Renal cortex interstitium (tissue), 15 donors: ENCODE measurements around the gene C17orf100. TPM values are rescaled to one million over a fixed set of nuclear protein-coding genes. Genes with fewer than 3 reads are reported as not detected.

Source experiments
- DNase-seq, 11 donors: peaks; one replicate each; pipeline ENCODE4 v3.0.0-alpha.2; 2013; ENCODE audit warnings: low read depth in 9 of 11, low spot score in 4 of 11; ENCODE audit errors: extremely low read depth in 1 of 11
- long read RNA-seq, 16 experiments: transcript quantifications; one replicate each; lab custom pipeline, GENCODE V29; 2026
- polyA plus RNA-seq, 3 donors: library from polyadenylated mRNA; unstranded; fragments of 120-200 nt; gene quantifications; one replicate each; pipeline ENCODE4 v1.2.1, GENCODE V29; 2013; ENCODE audit not compliant: insufficient read length in 3 of 3

Gene C17orf100
- polyA plus RNA-seq: 10 to 100 TPM; 10.3 to 11.3 (median 11.2) TPM
- long read RNA-seq, donor 1, transcript C17orf100-201 (1 exons, 1,756 nt): major isoform, 13 of 13 reads
- long read RNA-seq, donor 1, partial matches to known transcripts: 0 of 13 reads
- long read RNA-seq, donor 1, other reads (novel, unspliced or antisense): 0 of 13 reads
- long read RNA-seq, donor 2, transcript C17orf100-201 (1 exons, 1,756 nt): major isoform, 12 of 12 reads
- long read RNA-seq, donor 2, partial matches to known transcripts: 0 of 12 reads
- long read RNA-seq, donor 2, other reads (novel, unspliced or antisense): 0 of 12 reads
- long read RNA-seq, donor 3, transcript C17orf100-201 (1 exons, 1,756 nt): major isoform, 21 of 21 reads
- long read RNA-seq, donor 3, partial matches to known transcripts: 0 of 21 reads
- long read RNA-seq, donor 3, other reads (novel, unspliced or antisense): 0 of 21 reads
- long read RNA-seq, donor 4, transcript C17orf100-201 (1 exons, 1,756 nt): major isoform, 5 of 5 reads
- long read RNA-seq, donor 4, partial matches to known transcripts: 0 of 5 reads
- long read RNA-seq, donor 4, other reads (novel, unspliced or antisense): 0 of 5 reads
- long read RNA-seq, donor 5: 0 reads
- long read RNA-seq, donor 6, transcript C17orf100-201 (1 exons, 1,756 nt): major isoform, 9 of 9 reads
- long read RNA-seq, donor 6, partial matches to known transcripts: 0 of 9 reads
- long read RNA-seq, donor 6, other reads (novel, unspliced or antisense): 0 of 9 reads
- long read RNA-seq, donor 7, transcript C17orf100-201 (1 exons, 1,756 nt): major isoform, 10 of 10 reads
- long read RNA-seq, donor 7, partial matches to known transcripts: 0 of 10 reads
- long read RNA-seq, donor 7, other reads (novel, unspliced or antisense): 0 of 10 reads
- long read RNA-seq, donor 8: 0 reads
- long read RNA-seq, donor 9, transcript C17orf100-201 (1 exons, 1,756 nt): major isoform, 9 of 9 reads
- long read RNA-seq, donor 9, partial matches to known transcripts: 0 of 9 reads
- long read RNA-seq, donor 9, other reads (novel, unspliced or antisense): 0 of 9 reads
- long read RNA-seq, donor 10, transcript C17orf100-201 (1 exons, 1,756 nt): major isoform, 8 of 8 reads
- long read RNA-seq, donor 10, partial matches to known transcripts: 0 of 8 reads
- long read RNA-seq, donor 10, other reads (novel, unspliced or antisense): 0 of 8 reads
- long read RNA-seq, donor 11, transcript C17orf100-201 (1 exons, 1,756 nt): major isoform, 9 of 9 reads
- long read RNA-seq, donor 11, partial matches to known transcripts: 0 of 9 reads
- long read RNA-seq, donor 11, other reads (novel, unspliced or antisense): 0 of 9 reads
- long read RNA-seq, donor 12, transcript C17orf100-201 (1 exons, 1,756 nt): major isoform, 6 of 6 reads
- long read RNA-seq, donor 12, partial matches to known transcripts: 0 of 6 reads
- long read RNA-seq, donor 12, other reads (novel, unspliced or antisense): 0 of 6 reads
- long read RNA-seq, donor 13: 0 reads
- long read RNA-seq, donor 14, transcript C17orf100-201 (1 exons, 1,756 nt): major isoform, 12 of 12 reads
- long read RNA-seq, donor 14, partial matches to known transcripts: 0 of 12 reads
- long read RNA-seq, donor 14, other reads (novel, unspliced or antisense): 0 of 12 reads
- long read RNA-seq, donor 15, transcript C17orf100-201 (1 exons, 1,756 nt): major isoform, 10 of 10 reads
- long read RNA-seq, donor 15, partial matches to known transcripts: 0 of 10 reads
- long read RNA-seq, donor 15, other reads (novel, unspliced or antisense): 0 of 10 reads
- long read RNA-seq, donor 16, transcript C17orf100-201 (1 exons, 1,756 nt): major isoform, 26 of 33 reads
- long read RNA-seq, donor 16, partial matches to known transcripts: 7 of 33 reads
- long read RNA-seq, donor 16, other reads (novel, unspliced or antisense): 0 of 33 reads

- peak; percentile 76 to 92 (median 90) for DNase-seq
These were observed at the start of gene C17orf100, which contains the start of gene MED31 for GRCh38 chr17:6651354-6651918. TSS of gene C17orf100 (plus strand) at chr17:6651762. CDS start at chr17:6651914, 152 bp downstream. TSS of gene MED31 (minus strand) at chr17:6651605. CDS start at chr17:6651528, 77 bp downstream.

DNA sequence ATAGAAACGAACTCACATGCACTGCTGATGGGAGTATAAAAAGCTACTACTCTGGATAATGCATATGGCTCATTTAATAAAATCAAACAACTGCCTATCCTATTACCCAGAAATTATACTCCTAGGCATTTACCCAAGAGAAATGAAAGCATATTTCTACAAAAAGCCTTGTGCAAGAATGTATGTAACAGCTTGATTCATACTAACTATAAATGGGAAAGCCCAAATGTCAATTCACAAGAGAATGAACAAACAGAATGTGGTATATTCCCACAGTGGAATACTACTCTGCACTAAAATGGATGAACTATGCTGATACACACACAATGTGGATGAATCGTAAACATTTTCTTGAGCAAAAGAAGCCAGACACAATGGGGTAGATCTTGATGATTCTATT is 49.4 kb upstream of the C17orf100 start:
- DNase-seq: no peak

GRCh38 chr17:6603744-6604325 is 47.7 kb upstream of the C17orf100 start:
- DNase-seq: peak in 3 of 11 donors; percentile 17 to 21 (median 17)

DNA sequence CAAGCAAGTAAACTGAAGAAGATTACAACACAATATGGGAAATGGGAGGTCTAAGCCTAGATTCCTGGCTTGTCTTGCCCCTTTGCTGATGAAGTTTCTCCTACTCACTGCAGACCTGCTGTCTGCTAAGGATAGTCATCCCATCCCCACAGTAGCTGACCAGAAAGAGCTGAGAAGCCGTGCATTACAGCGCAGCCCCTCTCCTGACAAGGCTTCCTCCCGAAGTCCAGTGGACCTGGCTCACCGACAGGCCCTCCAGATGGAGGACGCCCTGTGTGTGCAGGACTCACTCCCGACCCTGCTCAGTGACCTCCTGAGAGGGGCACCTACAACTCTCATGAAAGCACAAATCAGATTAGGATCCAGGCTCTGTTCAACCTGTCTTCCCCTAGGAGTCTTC is 46.4 kb upstream of the C17orf100 start:
- no peak for DNase-seq

DNA sequence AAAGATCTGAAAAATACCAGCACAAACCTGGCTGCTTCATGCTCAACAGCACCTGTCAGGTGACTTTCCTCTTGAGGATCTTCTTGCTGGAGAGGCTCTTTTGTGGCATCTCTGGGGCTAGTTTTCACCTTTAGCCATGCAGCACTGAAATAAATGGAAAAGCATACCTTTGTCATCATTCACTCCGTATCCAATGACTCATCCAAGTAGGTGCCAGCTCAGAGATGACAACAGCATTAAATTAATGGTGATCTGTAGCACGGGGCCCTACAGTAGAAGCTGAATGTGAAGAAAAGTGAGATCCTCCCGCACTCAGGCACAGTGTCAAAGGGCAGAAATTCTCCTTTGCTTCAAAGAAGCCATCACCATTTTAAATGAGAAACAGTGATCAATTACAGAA is 43.2 kb upstream of the C17orf100 start:
- DNase-seq: no peak

GRCh38 chr17:6610011-6610410 is 41.6 kb upstream of the C17orf100 start:
- no peak for DNase-seq

GRCh38 chr17:6611231-6611630 is 40.3 kb upstream of the C17orf100 start:
- DNase-seq: no peak

- no peak for DNase-seq
These were observed 27.6 kb upstream of the C17orf100 start for GRCh38 chr17:6623941-6624340.

DNA sequence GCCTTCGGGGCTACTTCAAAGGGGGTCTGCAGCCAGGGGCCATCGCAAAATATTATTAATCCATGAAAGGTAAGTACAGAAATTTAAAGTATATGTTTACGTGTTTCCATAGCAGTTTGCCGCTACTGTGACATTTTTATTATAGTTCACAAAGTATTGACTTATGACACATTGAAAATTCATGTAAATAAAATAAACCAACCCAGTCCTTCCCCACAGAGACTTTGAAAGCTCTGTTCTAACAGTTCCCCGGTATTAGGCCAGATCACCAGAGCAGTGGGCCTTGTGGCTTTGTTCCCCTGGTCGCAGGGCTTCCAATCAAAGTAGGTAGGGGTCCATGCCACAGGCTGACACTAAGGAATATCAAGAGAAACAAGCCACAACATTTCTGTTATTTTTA is 24.9 kb upstream of the C17orf100 start:
- no peak for DNase-seq

GRCh38 chr17:6627019-6627418 is 24.5 kb upstream of the C17orf100 start:
- DNase-seq: no peak

DNA sequence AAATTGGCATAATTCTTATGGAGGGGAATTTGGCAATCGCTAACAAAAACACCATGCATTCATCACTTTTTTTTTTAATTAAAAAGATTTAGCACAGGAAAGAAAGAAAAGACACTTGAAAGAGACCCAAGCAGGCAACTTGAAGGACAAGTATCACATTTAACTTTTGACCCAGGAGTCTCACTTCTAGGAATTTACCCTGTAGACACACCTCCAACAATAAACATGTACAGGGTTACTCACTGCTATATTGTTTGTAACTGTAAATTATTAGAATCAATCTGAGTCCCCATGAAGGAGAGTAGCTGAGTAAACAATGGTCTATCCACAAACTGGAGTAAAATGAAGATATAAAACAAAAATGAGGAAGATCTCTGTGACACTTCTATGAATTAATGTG is 21.2 kb upstream of the C17orf100 start:
- DNase-seq: no peak

- DNase-seq: no peak
These were observed 19.0 kb upstream of the C17orf100 start for GRCh38 chr17:6632530-6632929.

- no peak for DNase-seq
These were observed 18.3 kb upstream of the C17orf100 start for GRCh38 chr17:6633263-6633662.

DNA sequence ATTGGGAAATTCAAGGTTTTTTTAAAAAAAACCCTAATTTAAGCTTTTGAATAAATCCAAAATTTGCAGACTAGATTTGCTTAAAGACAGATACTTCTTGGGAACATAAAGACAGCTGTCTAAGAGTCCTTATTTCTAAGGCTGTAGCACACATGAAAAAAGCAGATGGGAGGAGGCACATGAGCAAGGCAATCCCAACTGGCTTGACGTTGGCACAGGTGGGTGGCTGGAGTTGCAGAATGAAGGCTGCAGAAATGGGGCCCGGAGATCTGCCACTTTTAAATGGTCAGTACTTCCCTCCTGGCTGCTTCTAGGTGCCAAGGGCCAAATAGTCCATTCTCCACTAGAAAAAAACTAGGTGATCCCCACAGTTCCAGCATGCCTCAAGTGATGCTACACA is 15.5 kb upstream of the C17orf100 start:
- DNase-seq: no peak

DNA sequence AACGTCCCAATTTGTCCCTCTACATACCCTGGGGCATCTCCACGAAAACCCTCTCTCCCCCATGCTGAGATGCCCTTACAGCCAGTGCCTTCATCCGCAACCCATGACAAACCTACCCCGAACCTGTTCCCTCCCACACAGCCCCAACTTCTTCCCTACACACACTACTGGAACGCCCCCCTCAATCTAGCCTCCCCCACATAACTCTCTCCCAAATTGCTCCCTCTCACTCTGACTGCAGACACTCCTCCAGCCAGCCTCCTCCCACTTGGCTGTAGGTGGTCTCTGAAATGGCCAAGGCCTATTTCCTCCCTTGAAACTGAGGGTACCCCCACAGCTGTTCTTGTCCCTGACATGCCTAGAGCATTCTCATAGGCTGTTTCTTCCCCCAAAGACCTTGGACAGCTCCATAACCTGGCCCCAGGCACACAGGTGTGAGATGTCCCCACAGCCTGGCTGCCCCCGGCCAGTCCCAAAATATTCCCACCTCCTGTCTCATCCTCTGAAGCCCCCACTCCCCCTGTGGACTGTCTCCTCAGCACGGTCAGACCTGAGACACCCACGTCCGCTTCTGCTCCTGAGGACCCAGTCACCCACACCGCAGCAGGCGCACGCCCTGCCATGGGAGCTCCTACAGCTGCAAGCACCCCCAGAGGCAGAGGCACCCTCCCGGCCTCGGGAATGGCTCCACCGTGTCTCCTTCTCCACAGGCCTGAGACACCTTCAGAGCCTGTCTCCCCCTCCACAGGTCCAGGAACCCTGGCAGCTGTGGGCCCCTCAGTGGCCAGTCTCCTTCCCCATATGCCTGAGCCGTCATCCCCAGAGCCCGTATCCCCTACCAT is 14.7 kb upstream of the C17orf100 start:
- DNase-seq: no peak

DNA sequence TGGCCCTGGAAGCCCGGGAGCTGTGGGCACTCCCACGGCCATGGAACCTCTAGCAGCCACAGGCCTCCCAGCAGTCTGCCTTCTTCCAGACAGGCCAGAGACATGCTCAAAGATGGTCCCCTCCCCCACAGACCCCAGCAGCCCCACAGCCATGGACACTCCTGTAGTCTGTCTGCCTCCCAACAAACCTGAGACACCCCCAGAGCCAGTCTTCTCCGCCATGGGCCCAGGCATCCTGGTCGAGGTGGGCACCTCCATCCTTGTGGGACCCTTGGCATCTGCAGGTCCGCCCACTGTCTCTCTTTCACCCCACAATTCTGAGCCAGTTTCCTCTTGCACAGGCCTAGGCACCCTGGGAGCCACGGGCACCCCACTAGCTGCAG is 14.1 kb upstream of the C17orf100 start:
- DNase-seq: no peak
